Measurements from ENCODE around the gene CNTFR.

The CNTFR gene

DNA sequence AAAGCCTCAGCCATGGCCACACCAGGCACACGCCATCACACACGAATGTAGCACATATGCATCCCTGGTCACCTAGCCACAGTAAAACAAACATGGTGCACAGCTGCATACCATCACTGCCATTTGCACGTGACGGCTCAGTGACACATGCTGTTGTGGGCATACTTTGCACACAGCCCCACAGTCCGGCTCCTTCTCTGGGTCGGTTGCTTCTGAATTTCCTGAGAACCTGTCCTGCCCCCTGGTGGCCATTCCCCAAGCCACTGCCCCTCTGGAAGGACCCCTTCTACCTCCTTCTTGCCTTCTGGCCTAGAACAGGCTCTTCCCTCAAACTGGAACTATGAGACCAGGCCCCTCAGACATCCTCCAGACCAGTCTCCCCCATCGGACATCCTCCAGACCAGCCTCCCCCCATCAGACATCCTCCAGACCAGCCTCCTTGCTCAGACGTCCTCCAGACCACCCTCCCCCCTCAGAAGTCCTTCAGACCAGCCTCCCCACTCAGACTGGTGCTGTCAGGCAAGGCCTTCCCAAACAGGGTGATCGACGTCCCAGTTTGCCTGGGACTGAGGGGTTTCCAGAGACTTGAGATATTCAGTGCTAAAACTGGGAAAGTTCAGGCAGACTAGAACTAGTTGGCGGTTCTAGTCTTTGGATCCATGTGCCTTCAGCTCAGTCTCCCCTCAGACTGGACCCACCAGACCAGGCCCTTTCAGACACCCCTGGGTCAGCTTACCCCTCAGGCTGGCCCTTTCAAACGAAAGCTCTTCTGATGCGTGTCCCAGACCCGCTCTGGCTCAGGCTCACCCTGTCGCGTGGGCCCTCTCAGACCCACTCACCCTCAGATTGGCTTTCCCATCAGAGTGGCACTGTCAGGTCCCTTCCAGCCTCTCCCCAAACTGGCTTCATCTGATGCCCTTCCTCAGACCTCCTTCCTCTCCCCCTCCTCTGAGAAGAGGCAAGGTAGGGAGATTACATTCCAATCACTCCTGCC lies 42.4 kb downstream of the CNTFR start:
- no peaks in the 10 kb centered on the region for H3K9me3 ChIP-seq (ENCODE audit: control insufficient read depth, insufficient read depth, low read length)
- H3K79me2 ChIP-seq (ENCODE audit: control insufficient read depth, low read length) = no peaks in the 10 kb centered on the region
- no peaks in the 10 kb centered on the region for H3F3A ChIP-seq (ENCODE audit: control insufficient read depth, insufficient read depth)
- no peaks in the 10 kb centered on the region for H3K9me2 ChIP-seq (replicated peaks; ENCODE audit: control insufficient read depth, low read length)
- H3K4me3 ChIP-seq (ENCODE audit: low read length) = no peak overlapping the region
- H4K20me1 ChIP-seq (ENCODE audit: control insufficient read depth, insufficient read depth, low read depth, low read length) = no peaks in the 10 kb centered on the region
- H3K27ac ChIP-seq (ENCODE audit: low read depth, low read length) = no peak overlapping the region
- H3K27me3 ChIP-seq (ENCODE audit: control insufficient read depth, low read length) = 0 out of 2 replicates have a peak, but pooled peaks cover 4% of the 10 kb centered on the region
- H3K4me2 ChIP-seq (ENCODE audit: low read length) = no peak overlapping the region
- no peaks in the 10 kb centered on the region for H3K4me1 ChIP-seq (ENCODE audit: control insufficient read depth, low read length)
- no peak for TF ChIP-seq EZH2phosphoT487 (IDR thresholded peaks at IDR 0.05; ENCODE audit: borderline replicate concordance, low read length)
- TF ChIP-seq, protein P1, sequence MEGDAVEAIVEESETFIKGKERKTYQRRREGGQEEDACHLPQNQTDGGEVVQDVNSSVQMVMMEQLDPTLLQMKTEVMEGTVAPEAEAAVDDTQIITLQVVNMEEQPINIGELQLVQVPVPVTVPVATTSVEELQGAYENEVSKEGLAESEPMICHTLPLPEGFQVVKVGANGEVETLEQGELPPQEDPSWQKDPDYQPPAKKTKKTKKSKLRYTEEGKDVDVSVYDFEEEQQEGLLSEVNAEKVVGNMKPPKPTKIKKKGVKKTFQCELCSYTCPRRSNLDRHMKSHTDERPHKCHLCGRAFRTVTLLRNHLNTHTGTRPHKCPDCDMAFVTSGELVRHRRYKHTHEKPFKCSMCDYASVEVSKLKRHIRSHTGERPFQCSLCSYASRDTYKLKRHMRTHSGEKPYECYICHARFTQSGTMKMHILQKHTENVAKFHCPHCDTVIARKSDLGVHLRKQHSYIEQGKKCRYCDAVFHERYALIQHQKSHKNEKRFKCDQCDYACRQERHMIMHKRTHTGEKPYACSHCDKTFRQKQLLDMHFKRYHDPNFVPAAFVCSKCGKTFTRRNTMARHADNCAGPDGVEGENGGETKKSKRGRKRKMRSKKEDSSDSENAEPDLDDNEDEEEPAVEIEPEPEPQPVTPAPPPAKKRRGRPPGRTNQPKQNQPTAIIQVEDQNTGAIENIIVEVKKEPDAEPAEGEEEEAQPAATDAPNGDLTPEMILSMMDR (IDR thresholded peaks at IDR 0.05; ENCODE audit: low read depth, low read length, poor library complexity, severe bottlenecking) = peak; percentile 72
- no peaks in the 10 kb centered on the region for H3K36me3 ChIP-seq (ENCODE audit: control insufficient read depth, low read length)

DNA sequence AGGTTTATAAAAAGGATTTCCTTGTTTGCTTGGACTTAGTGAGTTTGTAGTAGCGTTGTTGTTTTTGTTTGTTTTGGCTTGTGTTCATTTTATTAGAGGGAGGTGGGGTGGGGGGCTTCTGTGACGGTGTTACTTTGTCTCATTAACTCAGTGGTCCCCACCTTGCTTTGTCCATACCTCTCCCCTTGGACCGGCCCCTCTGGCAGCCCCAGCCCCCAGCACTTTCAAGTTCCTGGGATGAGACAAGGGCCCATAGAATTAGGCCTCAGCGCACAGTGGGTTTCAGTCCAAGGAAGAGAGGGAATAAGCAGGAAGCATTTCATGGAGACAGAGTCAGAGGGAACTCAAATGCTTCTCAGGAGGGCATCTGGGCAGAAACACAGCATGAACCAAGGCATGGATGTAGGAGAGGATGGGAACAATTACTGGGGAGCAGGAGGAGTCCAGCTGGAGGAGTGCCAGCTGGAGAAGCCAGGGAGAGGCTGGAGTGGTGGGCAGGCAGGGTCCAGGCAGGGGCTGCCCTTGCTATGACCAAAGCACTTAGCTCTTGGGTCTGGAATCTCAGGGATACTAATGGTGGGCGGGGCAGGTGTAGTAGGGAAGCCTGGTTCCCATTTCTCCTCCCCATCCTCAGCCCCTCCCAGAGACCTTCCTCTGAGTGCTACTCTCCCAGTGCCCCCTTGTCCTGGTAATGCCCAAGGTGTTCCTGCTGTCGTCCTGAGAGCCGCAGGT lies 43.3 kb downstream of the CNTFR start:
- H3K9me2 ChIP-seq (replicated peaks; ENCODE audit: control insufficient read depth, low read length) = no peaks in the 10 kb centered on the region
- H3F3A ChIP-seq (ENCODE audit: control insufficient read depth, insufficient read depth) = no peaks in the 10 kb centered on the region
- H4K20me1 ChIP-seq (ENCODE audit: control insufficient read depth, insufficient read depth, low read depth, low read length) = no peaks in the 10 kb centered on the region
- H3K4me1 ChIP-seq (ENCODE audit: control insufficient read depth, low read length) = no peaks in the 10 kb centered on the region
- H3K4me2 ChIP-seq (ENCODE audit: low read length) = no peak overlapping the region
- H3K79me2 ChIP-seq (ENCODE audit: control insufficient read depth, low read length) = no peaks in the 10 kb centered on the region
- TF ChIP-seq, protein P1 (IDR thresholded peaks at IDR 0.05; ENCODE audit: low read depth, low read length, poor library complexity, severe bottlenecking) = no peak
- no peak for TF ChIP-seq EZH2phosphoT487 (IDR thresholded peaks at IDR 0.05; ENCODE audit: borderline replicate concordance, low read length)
- no peaks in the 10 kb centered on the region for H3K9me3 ChIP-seq (ENCODE audit: control insufficient read depth, insufficient read depth, low read length)
- H3K36me3 ChIP-seq (ENCODE audit: control insufficient read depth, low read length) = no peaks in the 10 kb centered on the region
- H3K27me3 ChIP-seq (ENCODE audit: control insufficient read depth, low read length) = 0 out of 2 replicates have a peak, but pooled peaks cover 4% of the 10 kb centered on the region
- H3K4me3 ChIP-seq (ENCODE audit: low read length) = no peak overlapping the region
- H3K27ac ChIP-seq (ENCODE audit: low read depth, low read length) = no peak overlapping the region

DNA sequence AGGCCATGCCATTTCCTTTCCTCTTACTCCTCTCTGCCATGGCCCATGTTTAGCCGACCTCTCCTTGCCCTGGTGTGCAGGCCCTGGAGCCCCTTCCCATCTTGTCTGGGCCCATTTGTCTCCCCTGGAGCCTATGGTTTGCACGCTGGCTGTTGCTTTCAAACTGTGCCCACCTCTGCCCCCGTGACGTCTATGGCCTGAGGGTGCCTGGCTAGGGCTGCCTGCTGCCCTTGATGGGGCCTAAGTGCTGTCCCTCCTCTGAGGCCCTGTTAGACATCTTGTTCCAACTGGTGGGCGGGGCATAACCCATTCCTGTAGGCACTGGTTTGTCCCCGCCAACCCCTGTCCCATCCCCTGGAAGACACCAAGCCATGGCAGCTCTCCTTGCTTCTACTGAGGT lies 44.0 kb downstream of the CNTFR start:
- H3F3A ChIP-seq (ENCODE audit: control insufficient read depth, insufficient read depth) = no peaks in the 10 kb centered on the region
- H3K79me2 ChIP-seq (ENCODE audit: control insufficient read depth, low read length) = no peaks in the 10 kb centered on the region
- H3K9me3 ChIP-seq (ENCODE audit: control insufficient read depth, insufficient read depth, low read length) = no peaks in the 10 kb centered on the region
- no peaks in the 10 kb centered on the region for H3K9me2 ChIP-seq (replicated peaks; ENCODE audit: control insufficient read depth, low read length)
- H3K4me1 ChIP-seq (ENCODE audit: control insufficient read depth, low read length) = no peaks in the 10 kb centered on the region
- H3K36me3 ChIP-seq (ENCODE audit: control insufficient read depth, low read length) = no peaks in the 10 kb centered on the region
- H4K20me1 ChIP-seq (ENCODE audit: control insufficient read depth, insufficient read depth, low read depth, low read length) = no peaks in the 10 kb centered on the region
- 0 out of 2 replicates have a peak, but pooled peaks cover 4% of the 10 kb centered on the region for H3K27me3 ChIP-seq (ENCODE audit: control insufficient read depth, low read length)
- TF ChIP-seq EZH2phosphoT487 (IDR thresholded peaks at IDR 0.05; ENCODE audit: borderline replicate concordance, low read length) = no peak
- TF ChIP-seq, protein P1 (IDR thresholded peaks at IDR 0.05; ENCODE audit: low read depth, low read length, poor library complexity, severe bottlenecking) = no peak
- no peak overlapping the region for H3K4me2 ChIP-seq (ENCODE audit: low read length)
- H3K27ac ChIP-seq (ENCODE audit: low read depth, low read length) = no peak overlapping the region
- no peak overlapping the region for H3K4me3 ChIP-seq (ENCODE audit: low read length)
